ENCODE data around the gene RSPH6A.

DNA sequence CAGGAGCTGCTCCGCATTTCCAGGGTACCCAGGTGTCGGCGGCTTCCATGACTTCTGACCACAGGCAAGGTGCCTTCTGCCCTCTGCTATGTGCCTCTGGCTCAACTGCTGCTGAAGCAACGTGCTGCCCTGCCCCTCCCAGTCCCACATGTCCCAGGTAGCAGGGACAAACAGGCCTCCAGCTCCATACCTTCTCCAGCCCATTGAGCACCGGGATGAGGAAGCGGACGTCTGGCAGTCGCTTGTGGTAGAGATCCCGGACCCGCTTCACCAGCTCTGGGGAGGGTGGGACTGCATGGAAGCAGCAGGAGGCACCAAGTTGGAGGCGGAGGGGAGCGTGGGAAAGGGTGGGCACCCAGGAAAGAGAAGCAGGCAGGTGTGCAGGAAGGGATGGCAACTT, 8.1 kb upstream of the RSPH6A start:
- TF ChIP-seq EZH2 (IDR thresholded peaks at IDR 0.05; ENCODE audit: low read length, missing control alignments) = no peak
- TF ChIP-seq, protein P1, sequence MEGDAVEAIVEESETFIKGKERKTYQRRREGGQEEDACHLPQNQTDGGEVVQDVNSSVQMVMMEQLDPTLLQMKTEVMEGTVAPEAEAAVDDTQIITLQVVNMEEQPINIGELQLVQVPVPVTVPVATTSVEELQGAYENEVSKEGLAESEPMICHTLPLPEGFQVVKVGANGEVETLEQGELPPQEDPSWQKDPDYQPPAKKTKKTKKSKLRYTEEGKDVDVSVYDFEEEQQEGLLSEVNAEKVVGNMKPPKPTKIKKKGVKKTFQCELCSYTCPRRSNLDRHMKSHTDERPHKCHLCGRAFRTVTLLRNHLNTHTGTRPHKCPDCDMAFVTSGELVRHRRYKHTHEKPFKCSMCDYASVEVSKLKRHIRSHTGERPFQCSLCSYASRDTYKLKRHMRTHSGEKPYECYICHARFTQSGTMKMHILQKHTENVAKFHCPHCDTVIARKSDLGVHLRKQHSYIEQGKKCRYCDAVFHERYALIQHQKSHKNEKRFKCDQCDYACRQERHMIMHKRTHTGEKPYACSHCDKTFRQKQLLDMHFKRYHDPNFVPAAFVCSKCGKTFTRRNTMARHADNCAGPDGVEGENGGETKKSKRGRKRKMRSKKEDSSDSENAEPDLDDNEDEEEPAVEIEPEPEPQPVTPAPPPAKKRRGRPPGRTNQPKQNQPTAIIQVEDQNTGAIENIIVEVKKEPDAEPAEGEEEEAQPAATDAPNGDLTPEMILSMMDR (conservative IDR thresholded peaks at IDR 0.05 in 1 of 2, IDR thresholded peaks at IDR 0.05 in 1 of 2; ENCODE audit: low read depth in 1 of 2, low read length in 2 of 2) = no peak

All from fibroblast of lung (primary cell).